SK-N-SH (cell line): ENCODE data around the gene CLMN. TPM values are rescaled to one million over a fixed set of nuclear protein-coding genes. Genes with fewer than 3 reads are reported as not detected.

ENCODE experiments used
- CTCF ChIA-PET: fragments of 300-600, 350-600 bp; formaldehyde crosslinking; extraction: SDS; loops from one replicate; lab custom pipeline; 2021; lab: Yijun Ruan, JAX
- POLR2A ChIA-PET: fragments of 350-600 bp; sonication (Branson Sonifier 250); formaldehyde crosslinking; extraction: SDS; loops from one replicate; lab custom pipeline; 2020; ENCODE audit warnings: antibody characterized with exemption, inconsistent platforms; lab: Yijun Ruan, JAX
- DNase-seq: peaks from one replicate; pipeline ENCODE4 v3.0.0; 2012
- H2AFZ ChIP-seq: fragments of 200-600 bp; sonication (generic); 2 replicates; pipeline ENCODE4 v1.8.1; 2016; ENCODE audit warnings: antibody characterized with exemption, mild to moderate bottlenecking, low read depth
- H3F3A ChIP-seq: fragments of 200-600 bp; sonication (generic); replicated peaks from 2 replicates; pipeline ENCODE3; 2016; ENCODE audit warnings: antibody characterized with exemption, mild to moderate bottlenecking; ENCODE audit not compliant: insufficient read depth
- H3K27ac ChIP-seq, 2 experiments: fragments of 200-500 bp in 1 of 2; fragments of 200-600 bp in 1 of 2; sonication (Bioruptor generic) in 1 of 2; sonication (generic), shearing (Covaris generic) in 1 of 2; 2 replicates each; pipeline versions ENCODE4 v1.5.1 to v1.6.1; 2014 to 2016; ENCODE audit warnings: low read depth in 2 of 2, inconsistent platforms in 1 of 2, low read length in 1 of 2, mild to moderate bottlenecking in 1 of 2, mixed read lengths in 1 of 2
- H3K27me3 ChIP-seq: fragments of 200-600 bp; sonication (generic), shearing (Covaris generic); 2 replicates; pipeline ENCODE4 v1.6.1; 2016; ENCODE audit warnings: mixed run types; ENCODE audit not compliant: insufficient read depth
- H3K36me3 ChIP-seq, 2 experiments: fragments of 200-500 bp in 1 of 2; fragments of 200-600 bp in 1 of 2; sonication (Bioruptor generic) in 1 of 2; sonication (generic) in 1 of 2; replicated peaks in 1 of 2; 2 replicates each; pipeline versions ENCODE3 to v1.5.1; 2014 to 2016; ENCODE audit warnings: low read length in 1 of 2, mild to moderate bottlenecking in 1 of 2; ENCODE audit not compliant: insufficient read depth in 2 of 2, control insufficient read depth in 1 of 2
- H3K4me1 ChIP-seq, 2 experiments: fragments of 200-500 bp in 1 of 2; fragments of 200-600 bp in 1 of 2; sonication (Bioruptor generic) in 1 of 2; sonication (generic), shearing (Covaris generic) in 1 of 2; 2 replicates each; pipeline versions ENCODE4 v1.5.1 to v1.6.1; 2014 to 2016; ENCODE audit warnings: low read depth in 1 of 2, low read length in 1 of 2, mixed run types in 1 of 2; ENCODE audit not compliant: insufficient read depth in 2 of 2, control insufficient read depth in 1 of 2
- H3K4me2 ChIP-seq: fragments of 200-600 bp; sonication (generic), shearing (Covaris generic); 2 replicates; pipeline ENCODE4 v1.6.1; 2017; ENCODE audit warnings: mixed run types
- H3K4me3 ChIP-seq, 2 experiments: fragments of 200-500 bp in 1 of 2; fragments of 200-600 bp in 1 of 2; sonication (Bioruptor generic) in 1 of 2; sonication (generic), shearing (Covaris generic) in 1 of 2; 2 replicates each; pipeline versions ENCODE4 v1.5.1 to v1.8.1; 2014 to 2016; ENCODE audit warnings: low read depth in 2 of 2, inconsistent platforms in 1 of 2, low read length in 1 of 2, mild to moderate bottlenecking in 1 of 2, mixed read lengths in 1 of 2, moderate library complexity in 1 of 2
- H3K79me2 ChIP-seq: fragments of 200-600 bp; sonication (generic); 2 replicates; pipeline ENCODE4 v1.8.1; 2017; ENCODE audit warnings: mild to moderate bottlenecking; ENCODE audit not compliant: insufficient read depth
- H3K9ac ChIP-seq: fragments of 200-600 bp; sonication (generic); 2 replicates; pipeline ENCODE4 v1.6.1; 2017; ENCODE audit warnings: mixed run types
- H3K9me2 ChIP-seq: fragments of 200-600 bp; sonication (generic); 2 replicates; pipeline ENCODE4 v1.6.1; 2017; ENCODE audit warnings: mixed run types
- H3K9me3 ChIP-seq: fragments of 200-600 bp; sonication (generic); 2 replicates; pipeline ENCODE4 v1.6.1; 2017; ENCODE audit warnings: mixed run types, mild to moderate bottlenecking, moderate library complexity
- H4K20me1 ChIP-seq: fragments of 200-600 bp; sonication (generic); 2 replicates; pipeline ENCODE4 v1.6.1; 2017; ENCODE audit warnings: mild to moderate bottlenecking, mixed run types; ENCODE audit not compliant: insufficient read depth
- CHD2 ChIP-seq: fragments of 150-350 bp; IDR thresholded peaks from 2 replicates; pipeline ENCODE4 v1.6.1; 2018; ENCODE audit warnings: low read length; ENCODE audit not compliant: partially characterized antibody
- CTCF ChIP-seq: fragments of 200-600 bp; sonication (generic); IDR thresholded peaks from 2 replicates; pipeline ENCODE4 v1.6.1; 2017; ENCODE audit warnings: antibody characterized with exemption, mild to moderate bottlenecking, moderate library complexity
- ELF1 ChIP-seq: IDR thresholded peaks from 2 replicates; pipeline ENCODE4 v1.4.0; 2012
- IRF3 ChIP-seq: fragments of 150-350 bp; IDR thresholded peaks from 2 replicates; pipeline ENCODE4 v1.6.1; 2016; ENCODE audit warnings: mild to moderate bottlenecking, low read depth, low read length
- MEF2A ChIP-seq: IDR thresholded peaks from 2 replicates; pipeline ENCODE4 v1.4.0; 2012; ENCODE audit warnings: low read depth, borderline replicate concordance
- MXI1 ChIP-seq: IDR thresholded peaks from 2 replicates; pipeline ENCODE4 v1.6.1; 2012; ENCODE audit warnings: mild to moderate bottlenecking, low read depth, low read length, improper control_type of control experiment
- PBX3 ChIP-seq: IDR thresholded peaks from 2 replicates; pipeline ENCODE4; 2012
- TEAD4 ChIP-seq: IDR thresholded peaks from 2 replicates; pipeline ENCODE4 v1.4.0; 2012; ENCODE audit warnings: mild to moderate bottlenecking, borderline replicate concordance; ENCODE audit not compliant: insufficient read depth
- ZBTB33 ChIP-seq: IDR thresholded peaks from 2 replicates; pipeline ENCODE4 v1.4.0; 2012; ENCODE audit warnings: low read depth, borderline replicate concordance
- WGBS: methylation state at CpG from one replicate; pipeline ENCODE4 v1.1.6; 2017; ENCODE audit warnings: low lambda C conversion rate; 5-methylcytosine and 5-hydroxymethylcytosine counted together
- polyA plus RNA-seq, 3 experiments: library from polyadenylated mRNA; depleted of rRNA; stranded (reverse); fragments of >200 nt; gene quantifications; 2 replicates each; pipeline ENCODE4 v1.2.3, GENCODE V29; 2012

The CLMN gene
- polyA plus RNA-seq, 1 of the 3 experiments (the other 2 are of a cell fraction) = 1.4 TPM

GRCh38 chr14:95330591-95331370 is 11.1 kb upstream of the CLMN start:
- DNase-seq = no peak
- Histone ChIP-seq H3K79me2 (no peaks in the 10 kb centered on the region), H3K4me2 (no peak overlapping the region), H3K9ac (no peak overlapping the region), H3K27ac (no peak overlapping the region), H3K9me3 (no peaks in the 10 kb centered on the region), H3K4me3 (no peak overlapping the region), H3K36me3 (no peaks in the 10 kb centered on the region), H3K27me3 (no peaks in the 10 kb centered on the region; the same call in 1 of the 2 replicates), H3K9me2 (no peaks in the 10 kb centered on the region), H4K20me1 (no peaks in the 10 kb centered on the region), H2AFZ (no peak overlapping the region), H3K4me1 (peaks cover 0 to 12% of the 10 kb centered on the region in 2 experiments; a peak in 1 of 4 replicates), H3F3A (no peaks in the 10 kb centered on the region)
- POLR2A ChIA-PET = no interaction called here
- TF ChIP-seq MXI1 (no peak), MEF2A (no peak), ZBTB33 (no peak), IRF3 (no peak), TEAD4 (no peak), ELF1 (no peak), CHD2 (no peak), CTCF (no peak), PBX3 (no peak)
- WGBS = 92% methylated on average over 14 of the region's 20 CpGs
- CTCF ChIA-PET = interaction anchor here (1.2 to 1.5 kb wide), 2 partner anchors 47 to 83 kb away, joined by 3 read pairs; no protein-coding TSS in a partner anchor
